NCI-H82 treated with DMSO at 0.1 percent for 48 hours (cell line): Measurements from ENCODE around the gene PCNX1.
A peak's percentile ranks its signal among the peaks of the same experiment; 100 is the strongest.
"Not testable (repeated sequence)": the region's sequence is repeated elsewhere in the genome, so short reads cannot be mapped to it uniquely, and the experiment has no call there.

Experiments
- DNase-seq: peaks from one replicate; lab custom pipeline; 2025; ENCODE audit not compliant: unreplicated experiment; lab: John Stamatoyannopoulos, UW

Gene PCNX1

DNA sequence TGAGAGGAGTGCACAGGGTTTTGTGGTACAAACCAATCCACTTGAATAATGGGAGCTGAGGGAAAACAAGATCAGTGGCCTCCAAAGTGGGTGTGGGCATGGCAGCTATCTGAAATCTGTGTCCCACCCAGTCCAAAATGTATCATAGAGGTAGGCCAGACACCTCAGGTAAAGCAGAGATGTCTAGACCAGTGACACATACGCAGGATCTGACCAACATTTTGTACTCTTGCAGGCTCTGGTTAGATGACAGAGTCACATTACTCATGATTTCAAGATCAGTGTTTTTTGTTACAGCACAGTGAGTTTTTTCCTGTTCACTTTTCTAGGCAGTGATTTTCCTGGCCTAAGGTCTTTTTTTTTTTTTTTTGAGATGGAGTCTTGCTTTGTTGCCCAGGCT, 211.8 kb downstream of the PCNX1 start:
- DNase-seq = no peak

DNA sequence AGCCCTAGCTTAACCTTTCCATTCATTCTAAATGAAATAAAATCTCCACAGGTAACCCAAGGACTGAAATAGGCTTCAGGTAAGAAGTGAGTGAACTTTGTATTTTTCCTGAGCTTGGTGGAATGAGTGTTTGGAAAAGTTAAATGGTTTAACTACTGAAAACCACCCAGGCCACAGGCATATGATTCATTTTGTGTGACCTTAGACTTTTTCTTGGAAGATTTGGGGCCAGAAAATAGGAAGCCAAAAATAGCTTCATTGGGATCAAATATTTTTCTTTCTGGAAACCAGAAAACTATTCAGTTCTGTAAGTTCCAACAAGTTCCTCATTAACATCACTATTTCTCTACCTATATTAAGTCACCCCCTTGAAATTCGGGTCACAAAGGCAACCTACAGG, 212.6 kb downstream of the PCNX1 start:
- DNase-seq = no peak

DNA sequence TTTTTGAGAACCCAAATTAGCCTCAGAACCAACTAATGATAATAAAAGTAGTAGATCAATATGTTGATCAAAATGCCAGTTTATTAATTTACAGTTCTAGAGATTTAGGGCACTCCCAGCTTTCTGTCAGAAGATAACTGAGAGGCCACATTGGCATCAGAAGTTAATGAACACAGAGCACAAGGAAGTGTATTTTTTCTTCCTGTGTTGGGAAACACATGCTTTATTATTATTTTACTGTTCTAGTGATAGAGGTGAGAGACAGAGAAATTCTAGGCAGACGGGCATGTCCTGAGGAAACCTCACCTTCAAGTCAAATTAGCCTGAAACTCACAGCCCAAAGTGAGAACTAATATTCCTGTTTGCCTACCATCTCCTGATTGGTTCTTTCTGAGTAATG, 213.7 kb downstream of the PCNX1 start:
- DNase-seq = no peak

DNA sequence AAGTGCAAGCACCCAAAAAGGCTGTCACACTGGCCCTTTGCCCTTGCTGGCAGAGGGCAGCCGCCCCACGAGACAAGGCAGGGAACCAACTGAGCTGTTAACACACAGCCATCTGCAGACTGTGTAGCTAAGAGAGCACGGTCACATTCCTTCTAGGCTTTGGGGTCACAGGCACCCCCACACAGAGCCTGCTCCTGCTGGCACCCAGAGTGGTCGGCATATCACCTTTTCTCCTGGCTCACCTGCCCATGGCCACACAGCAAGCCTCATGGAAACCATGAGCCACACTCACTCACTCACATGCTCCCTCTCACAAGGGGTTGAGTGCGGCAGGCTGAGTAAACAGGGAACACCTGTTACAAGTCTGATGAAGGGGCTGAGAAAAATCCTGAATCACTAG, 214.5 kb downstream of the PCNX1 start:
- DNase-seq = no peak

DNA sequence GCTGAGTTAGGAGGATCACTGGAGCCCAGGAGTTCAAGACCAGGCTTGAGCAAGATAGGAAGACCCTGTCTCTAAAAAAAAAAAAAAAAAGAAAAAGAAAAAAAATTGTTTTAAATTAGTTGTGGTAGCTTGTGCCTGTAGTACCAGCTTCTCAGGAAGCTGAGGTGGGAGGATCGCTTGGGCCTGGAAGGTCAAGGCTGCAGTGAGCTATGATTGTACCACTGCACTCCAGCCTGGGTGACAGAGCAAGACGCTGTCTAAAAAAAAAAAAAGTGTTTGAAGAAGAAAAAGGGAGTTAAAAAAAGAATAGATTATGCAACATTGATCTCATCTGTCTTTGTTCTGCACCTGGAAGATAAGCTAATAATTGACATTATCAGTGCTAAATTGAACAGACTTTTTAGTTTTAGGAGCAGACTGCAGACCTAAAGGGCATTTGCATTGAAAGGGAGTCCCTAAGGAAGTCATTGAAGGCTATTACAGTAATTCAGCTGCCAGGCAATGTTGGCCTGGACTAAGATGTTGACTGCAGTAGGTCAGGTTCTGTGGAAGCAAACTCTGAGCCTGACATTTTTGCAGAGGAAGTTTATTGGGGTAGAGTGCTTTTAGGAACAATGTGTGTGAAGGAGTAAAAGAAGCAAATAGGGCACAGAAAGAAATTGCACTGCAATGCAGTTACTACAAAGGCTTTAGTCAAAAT, 215.8 kb downstream of the PCNX1 start:
- DNase-seq = no peak

DNA sequence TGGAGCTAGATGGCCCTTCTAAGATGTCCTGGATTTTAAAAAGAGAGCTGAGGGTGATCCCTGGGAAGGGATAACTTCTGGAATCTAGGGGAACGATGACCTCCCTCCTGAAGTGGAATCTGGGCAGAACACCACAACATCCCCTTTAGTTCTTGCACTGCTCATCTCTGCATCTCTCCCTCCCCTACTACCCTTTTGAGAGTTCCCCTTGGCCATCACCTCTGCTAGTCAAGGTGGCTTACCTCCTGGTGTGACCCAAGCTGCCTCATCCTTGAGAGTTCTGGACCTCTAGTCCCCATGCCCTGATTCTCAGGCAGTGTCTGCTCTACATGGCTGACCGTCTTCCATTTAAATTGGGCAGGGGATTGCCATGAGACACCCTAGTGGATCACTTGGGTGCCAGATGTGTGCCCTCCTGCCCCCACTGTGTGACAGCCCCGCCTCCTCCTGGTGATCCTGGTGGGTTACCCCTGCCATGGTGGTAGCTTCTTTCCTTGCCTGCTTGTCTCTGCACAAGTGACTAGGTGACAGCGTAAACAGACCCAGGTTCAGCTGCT, 216.4 kb downstream of the PCNX1 start:
- no peak for DNase-seq

DNA sequence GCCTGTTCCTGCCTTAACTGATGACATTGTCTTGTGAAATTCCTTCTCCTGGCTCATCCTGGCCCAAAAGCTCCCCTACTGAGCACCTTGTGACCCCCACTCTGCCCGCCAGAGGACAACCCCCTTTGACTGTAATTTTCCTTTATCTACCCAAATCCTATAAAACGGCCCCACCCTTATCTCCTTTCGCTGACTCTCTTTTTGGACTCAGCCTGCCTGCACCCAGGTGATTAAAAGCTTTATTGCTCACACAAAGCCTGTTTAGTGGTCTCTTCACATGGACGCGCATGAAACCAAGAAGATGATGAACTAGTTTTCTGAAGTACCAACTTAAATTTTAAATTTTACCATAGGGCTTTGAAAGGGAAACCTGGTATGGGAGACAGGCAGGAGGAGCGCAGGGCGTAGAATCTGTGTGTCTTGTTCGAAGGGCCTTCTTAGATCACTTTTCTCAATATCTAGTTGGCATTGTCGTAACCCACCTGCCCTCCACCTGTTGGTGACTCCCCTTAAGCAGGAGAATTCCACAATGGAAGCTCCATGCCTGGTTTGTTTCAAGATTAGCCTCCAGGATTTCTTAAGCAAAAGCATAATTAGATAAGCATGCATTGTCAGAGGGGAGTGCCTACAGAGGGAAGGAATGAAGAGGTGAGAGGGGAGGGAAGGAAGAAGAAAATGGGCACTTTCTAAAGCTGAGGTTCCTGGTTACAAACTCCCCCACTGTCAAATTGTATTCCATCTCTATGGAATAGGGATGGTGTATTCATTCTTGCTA, 222.6 kb downstream of the PCNX1 start:
- DNase-seq = not testable (repeated sequence)

DNA sequence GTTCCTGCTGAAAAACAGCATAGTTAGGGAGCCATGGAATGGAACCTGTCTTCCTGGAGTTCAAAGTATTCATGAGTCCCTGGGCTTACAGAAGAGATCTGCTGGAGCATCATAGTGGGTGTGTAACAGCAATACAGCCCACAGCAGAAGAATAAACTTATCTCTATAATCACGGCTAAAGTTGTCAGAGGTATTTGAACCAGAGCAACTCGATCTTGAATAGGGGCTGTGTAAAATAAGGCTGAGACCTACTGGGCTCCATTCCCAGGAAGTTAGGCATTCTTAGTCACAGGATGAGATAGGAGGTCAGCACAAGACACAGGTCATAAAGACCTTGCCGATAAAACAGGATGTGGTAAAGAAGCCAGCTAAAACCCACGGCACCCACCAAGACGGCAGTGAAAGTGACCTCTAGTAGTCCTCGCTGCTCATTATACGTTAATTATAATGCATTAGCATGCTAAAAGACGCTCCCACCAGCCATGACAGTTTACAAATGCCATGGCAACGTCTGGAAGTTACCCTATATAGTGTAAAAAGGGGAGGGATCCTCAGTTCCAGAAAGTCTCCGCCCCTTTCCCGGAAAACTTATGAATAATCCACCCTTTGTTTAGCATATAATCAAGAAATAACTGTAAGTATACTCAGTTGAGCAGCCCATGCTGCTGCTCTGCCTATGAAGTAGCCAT, 223.4 kb downstream of the PCNX1 start:
- no peak for DNase-seq

DNA sequence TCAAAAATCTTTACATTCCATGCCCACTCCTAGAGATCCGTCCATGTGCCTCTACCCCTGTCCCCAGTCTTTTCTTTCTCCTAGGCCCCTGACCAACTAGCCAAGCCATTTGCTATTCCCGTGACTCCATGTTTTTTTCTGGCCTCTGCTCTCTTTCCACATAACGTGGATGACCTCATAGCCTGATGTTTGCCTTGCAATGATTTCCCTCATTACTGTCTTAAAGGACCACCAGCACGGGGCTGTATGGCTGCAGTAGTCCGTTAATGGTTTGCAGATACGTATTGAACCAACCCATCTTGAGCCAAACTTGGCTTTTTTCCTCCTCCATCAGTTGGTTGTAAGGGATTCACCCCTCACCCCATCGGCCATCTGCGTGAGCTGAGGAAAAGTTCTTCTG, 226.0 kb downstream of the PCNX1 start:
- DNase-seq = no peak

DNA sequence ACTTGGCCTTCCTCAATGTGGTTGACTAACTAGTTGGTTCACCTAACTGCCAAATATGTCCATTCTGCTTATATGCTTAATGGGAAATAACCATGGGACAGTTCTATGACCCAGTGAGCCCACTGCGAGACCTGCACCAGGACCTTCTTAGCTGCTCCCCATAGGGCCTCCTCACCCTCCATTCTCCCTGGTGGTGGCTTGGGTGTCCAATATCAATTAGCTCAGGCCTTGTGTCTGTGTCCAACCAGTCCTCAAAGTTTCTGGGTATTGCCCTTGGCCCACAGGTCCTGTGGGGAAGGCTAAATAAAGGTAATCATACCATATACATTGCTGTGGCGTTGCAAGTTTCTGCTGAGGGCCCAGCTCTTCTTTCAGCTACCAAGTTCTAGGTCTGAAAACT, 228.2 kb downstream of the PCNX1 start:
- DNase-seq = no peak

DNA sequence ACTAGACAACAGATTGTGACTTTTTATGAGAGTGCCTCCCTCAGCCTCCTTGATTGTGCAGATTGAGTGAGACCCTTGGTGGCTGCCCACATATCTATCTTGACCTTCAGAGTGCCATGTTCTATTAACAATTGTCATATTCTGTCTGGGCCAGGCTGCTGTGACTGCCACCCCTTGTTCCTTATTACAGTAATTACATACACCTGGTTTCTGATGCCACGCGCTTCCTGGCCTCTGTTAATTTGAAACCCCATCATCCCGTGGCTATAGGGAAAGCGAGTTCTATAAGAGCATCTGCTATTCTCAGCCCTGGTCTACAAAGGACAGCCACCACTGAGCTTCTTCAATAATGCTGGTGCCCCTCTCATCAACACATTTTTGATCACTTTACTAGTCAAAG, 228.7 kb downstream of the PCNX1 start:
- DNase-seq = no peak

DNA sequence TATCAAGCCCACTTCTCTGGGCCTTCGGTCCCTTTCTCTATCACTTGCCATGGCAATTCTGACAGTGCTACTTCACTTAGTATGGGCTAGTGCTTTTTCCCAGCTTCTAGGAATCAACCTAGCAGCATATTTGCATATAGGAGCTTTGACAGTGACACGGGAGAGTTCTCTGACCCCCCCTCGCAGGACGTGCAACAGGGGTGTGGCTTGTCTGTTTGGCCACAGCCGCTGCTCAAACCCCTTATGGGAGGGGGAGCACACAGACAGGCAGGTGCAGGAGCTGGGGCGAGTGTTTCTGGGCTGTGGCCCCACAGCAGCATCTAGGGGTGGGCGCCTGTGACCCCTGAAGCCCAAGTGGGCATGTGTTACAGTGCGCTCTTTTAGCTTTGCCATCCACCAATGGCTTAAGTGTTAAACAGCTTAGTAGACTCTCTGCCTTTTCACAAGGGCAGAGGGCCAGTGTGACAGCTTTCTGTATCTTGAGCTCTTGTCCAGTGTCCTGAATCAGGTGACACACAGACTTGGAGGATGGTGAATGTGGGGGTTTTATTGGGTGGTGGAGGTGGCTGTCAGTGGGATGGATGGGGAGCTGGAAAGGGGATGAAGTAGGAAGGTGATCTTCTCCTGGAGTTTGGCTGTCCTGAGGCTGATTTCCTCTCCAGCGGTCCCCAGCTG, 229.3 kb downstream of the PCNX1 start:
- DNase-seq = no peak

DNA sequence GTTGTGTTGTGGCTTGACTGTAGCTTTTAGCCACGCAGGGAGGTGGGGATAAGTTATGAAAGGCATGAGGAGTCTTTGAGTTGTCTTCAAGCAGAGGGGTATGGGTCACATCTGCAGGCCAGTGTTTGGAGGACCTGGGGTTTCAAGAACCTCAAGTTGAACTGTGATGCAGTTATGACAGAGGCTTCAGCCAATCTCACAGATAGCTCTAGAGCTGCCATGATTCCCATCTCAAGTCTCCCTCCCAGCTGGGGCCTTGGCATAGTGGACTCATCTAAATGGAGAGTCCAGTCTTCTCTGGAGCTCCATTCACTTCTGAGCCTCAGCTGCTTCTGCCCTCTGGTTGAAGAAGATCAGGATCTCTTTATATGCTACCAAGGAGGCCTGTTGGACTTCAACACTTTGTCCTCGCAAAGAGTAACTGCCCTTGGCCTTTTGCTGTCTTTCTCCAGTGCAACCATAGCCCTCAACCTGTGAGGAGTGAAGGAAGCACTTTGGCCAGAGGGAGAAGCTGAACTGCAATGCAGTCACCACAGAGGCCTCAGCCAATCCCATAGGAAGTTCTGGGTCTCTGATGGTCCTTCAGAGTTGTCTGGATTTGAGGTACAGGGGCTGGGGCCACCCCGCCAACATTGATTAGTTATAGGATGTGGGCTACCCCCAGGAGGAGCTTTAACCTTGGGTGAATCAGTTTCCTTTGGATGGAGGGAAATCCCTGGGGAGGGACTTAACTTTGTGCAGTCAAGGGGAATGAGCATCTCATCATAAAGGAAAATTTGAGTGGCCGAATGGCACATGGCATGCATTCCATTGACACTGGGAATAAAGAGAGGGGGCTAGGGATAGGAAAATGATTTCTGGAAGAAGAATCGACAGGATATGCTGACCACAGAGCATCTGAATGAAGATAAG, 230.5 kb downstream of the PCNX1 start:
- DNase-seq = no peak

DNA sequence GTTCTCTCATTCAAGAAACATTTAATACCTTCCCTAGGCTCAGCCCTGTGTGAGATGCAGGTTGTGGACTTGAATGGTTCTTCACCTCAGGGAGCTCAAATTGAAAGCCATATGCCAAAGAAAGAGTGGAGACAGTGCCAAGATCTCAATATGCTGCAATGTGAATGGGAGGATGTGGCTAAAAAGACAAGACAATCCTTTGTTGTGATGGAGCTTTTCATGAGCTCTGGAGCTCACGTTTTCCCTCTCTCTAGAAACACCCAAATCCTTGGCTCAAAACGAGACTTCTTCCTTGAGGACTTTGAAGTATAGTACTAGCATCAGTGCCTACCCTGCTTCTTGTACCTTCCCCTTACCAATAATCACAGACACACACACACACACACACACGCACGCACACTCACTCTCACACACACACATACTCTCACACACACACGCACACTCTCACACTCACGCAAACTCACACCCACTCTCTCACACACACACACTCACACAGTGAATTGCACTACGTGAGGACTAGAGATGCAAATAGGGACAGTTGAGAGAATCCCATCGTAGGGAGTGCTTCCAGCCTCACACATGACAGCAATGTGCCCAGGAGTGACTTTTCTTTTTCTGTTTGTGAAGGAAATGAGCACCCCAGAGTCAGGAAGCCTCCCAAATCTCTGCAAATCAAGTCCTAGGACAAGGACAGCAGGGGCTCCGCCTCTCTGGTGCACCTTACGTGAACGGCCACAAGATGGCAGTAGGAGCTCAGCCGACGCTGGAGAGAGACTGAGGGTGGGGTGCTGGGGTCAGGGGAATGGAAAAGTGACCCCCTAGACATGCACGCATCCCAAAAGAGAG, 231.4 kb downstream of the PCNX1 start:
- DNase-seq = peak; percentile 42

DNA sequence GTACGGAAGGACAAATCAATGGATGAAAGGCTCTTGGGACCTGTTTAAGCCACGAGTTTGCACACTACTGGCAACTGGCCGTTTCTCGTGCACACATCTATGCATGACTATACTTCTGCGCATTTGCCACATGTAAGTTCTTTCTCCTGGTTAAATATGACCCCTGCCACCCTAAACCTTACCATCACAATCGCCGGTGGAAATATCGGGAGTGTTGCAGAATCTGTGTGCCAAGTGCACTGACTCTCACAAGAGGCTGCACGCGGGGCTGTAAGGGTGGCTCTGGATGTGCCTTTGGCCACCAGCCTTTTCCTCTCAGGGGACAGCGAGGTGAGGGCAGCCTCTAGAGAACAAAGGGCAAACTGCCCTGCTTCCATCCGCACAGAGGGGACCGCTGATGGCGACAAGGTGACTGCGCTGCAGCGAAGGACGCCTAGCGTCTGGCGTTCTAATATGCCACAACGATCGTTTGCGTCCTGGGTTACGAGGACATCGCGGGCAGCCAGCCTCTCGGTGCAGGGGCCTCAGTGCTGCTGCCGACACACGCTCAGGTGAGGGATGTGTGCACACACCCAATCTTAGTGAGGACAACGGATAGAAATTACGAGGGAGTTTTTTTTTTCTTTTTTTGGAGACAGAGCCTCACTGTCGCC, 232.2 kb downstream of the PCNX1 start:
- DNase-seq = no peak

DNA sequence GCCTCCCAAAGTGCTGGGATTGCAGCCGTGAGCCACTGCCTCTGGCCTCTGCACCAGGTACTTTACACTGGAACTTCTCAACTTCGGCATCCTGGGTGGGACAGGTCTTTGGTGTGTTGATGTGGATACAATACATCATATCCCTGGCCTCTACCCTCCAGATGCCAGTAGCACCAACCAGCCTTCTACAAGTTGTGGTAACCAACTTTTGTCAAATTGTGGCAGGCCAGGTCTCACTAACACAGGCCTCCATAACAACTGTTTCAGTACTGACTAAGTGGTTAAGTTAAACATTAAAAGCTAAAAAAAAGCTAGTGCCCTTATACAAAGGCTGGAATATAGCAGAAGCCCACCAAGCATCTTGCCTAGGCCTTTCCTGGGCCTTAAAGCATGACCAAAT, 232.9 kb downstream of the PCNX1 start:
- no peak for DNase-seq

DNA sequence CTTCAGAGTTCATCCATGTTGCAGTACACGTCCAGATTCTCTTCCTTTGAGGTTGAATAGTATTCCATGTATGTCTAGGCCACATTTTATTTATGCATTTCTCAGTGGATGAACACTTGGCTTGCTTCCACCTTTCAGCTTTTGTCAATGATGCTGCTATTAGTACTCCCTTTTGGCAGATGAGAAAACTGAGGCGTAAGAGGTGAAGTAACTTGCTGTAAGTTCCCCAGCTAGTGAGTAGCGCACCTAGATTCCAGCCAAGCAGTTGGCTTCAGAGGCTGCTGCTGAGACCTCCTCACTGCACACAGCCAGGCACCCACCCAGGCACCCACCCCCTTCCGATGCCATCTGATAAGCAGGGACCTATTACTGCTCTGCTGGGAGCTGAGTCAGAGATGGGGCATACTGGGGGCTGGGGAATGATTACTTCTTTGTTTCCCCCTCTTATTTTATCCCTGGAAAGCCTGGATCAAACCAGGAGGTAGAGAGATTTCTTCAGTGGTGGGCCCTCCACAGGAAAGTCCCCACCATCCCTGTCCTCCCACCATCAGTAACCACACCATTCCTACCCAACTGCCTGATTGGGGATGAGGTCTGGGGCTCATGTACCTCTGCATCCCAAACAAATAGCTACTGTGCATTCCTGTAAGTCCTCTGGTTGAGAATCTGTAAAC, 234.6 kb downstream of the PCNX1 start:
- no peak for DNase-seq

DNA sequence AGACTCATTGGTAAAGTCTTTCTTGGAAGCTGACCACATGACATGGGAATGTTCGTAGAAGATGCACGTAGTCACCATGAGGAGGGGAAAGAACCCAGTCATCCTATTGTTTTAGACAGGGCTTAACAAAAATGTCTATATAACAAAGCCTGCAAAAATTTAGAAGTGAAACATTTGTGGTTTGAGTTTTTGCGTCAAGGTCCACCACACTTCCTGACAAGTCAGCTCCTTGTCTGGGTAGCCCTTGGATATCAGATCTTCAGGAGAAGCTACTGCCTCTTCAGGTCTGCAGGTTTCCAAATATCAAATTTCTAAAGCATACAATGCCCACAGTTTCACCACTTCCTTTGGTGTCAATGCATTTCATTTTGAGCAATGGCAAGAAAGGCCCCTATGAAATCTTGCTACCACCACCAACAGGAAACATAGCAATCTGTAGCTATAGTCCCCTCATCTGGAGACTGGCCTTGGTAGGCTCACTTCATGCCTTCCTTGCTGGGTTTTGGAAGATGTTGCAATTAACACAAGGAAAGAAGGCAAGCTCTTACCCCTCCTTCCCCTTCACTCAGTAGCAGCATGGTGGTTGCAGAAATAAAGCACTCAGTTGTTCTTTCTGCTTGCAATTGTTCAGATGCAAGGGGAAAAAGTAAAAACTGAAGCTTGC, 235.2 kb downstream of the PCNX1 start:
- no peak for DNase-seq
